Neural progenitor cell (in vitro differentiated cells): ENCODE data around the gene FAM50B. TPM values are rescaled to one million over a fixed set of nuclear protein-coding genes. Genes with fewer than 3 reads are reported as not detected.

Source experiments
- DNase-seq: peaks from one replicate; pipeline ENCODE4 v3.0.0-alpha.2; 2016; ENCODE audit warnings: low spot score
- H2AFZ ChIP-seq: fragments of 200-600 bp; sonication (generic); replicated peaks from 2 replicates; pipeline ENCODE4 v1.6.1; 2016; ENCODE audit warnings: antibody characterized with exemption
- H3F3A ChIP-seq: fragments of 200-600 bp; sonication (generic); 2 replicates; pipeline ENCODE4 v1.6.1; 2016; ENCODE audit warnings: antibody characterized with exemption, low read depth
- H3K27ac ChIP-seq: fragments of 200-600 bp; sonication (generic); 2 replicates; pipeline ENCODE4 v1.5.1; 2016; ENCODE audit warnings: mild to moderate bottlenecking
- H3K27me3 ChIP-seq: fragments of 200-600 bp; sonication (generic); 2 replicates; pipeline ENCODE4 v1.6.1; 2016; ENCODE audit warnings: mild to moderate bottlenecking, moderate library complexity
- H3K36me3 ChIP-seq: fragments of 200-600 bp; sonication (generic); 2 replicates; pipeline ENCODE4 v1.5.1; 2016
- H3K4me1 ChIP-seq: fragments of 200-600 bp; sonication (generic); 2 replicates; pipeline ENCODE4 v1.6.1; 2016; ENCODE audit warnings: mixed run types
- H3K4me2 ChIP-seq: fragments of 200-600 bp; sonication (generic); 2 replicates; pipeline ENCODE4 v1.6.1; 2016
- H3K4me3 ChIP-seq: fragments of 200-600 bp; sonication (generic); 2 replicates; pipeline ENCODE4 v1.5.1; 2016
- H3K79me2 ChIP-seq: fragments of 200-600 bp; sonication (generic); 2 replicates; pipeline ENCODE4 v1.6.1; 2016; ENCODE audit warnings: low read depth
- H3K9ac ChIP-seq: fragments of 200-600 bp; sonication (generic); 2 replicates; pipeline ENCODE4 v1.6.1; 2016
- H3K9me3 ChIP-seq: fragments of 200-600 bp; sonication (generic); 2 replicates; pipeline ENCODE4 v1.5.1; 2016; ENCODE audit warnings: low read depth
- H4K20me1 ChIP-seq: fragments of 200-600 bp; sonication (generic); 2 replicates; pipeline ENCODE4 v1.6.1; 2016; ENCODE audit warnings: low read depth
- H3K27ac Mint-ChIP-seq: 3 replicates; pipeline ENCODE4 v1.8.0; 2021; ENCODE audit warnings: mixed read lengths
- H3K27me3 Mint-ChIP-seq: 2 replicates; pipeline ENCODE4 v1.8.0; 2022; ENCODE audit warnings: low read depth, mild to moderate bottlenecking, inconsistent platforms, moderate library complexity, mixed read lengths; ENCODE audit not compliant: insufficient read depth
- H3K36me3 Mint-ChIP-seq: 3 replicates; pipeline ENCODE4 v1.8.0; 2021; ENCODE audit warnings: mixed read lengths
- H3K4me1 Mint-ChIP-seq: 3 replicates; pipeline ENCODE4 v1.8.0; 2021; ENCODE audit warnings: mixed read lengths
- H3K4me3 Mint-ChIP-seq: 3 replicates; pipeline ENCODE4 v1.8.0; 2021; ENCODE audit warnings: mild to moderate bottlenecking, moderate library complexity, mixed read lengths
- H3K9me3 Mint-ChIP-seq: 3 replicates; pipeline ENCODE4 v1.8.0; 2020; ENCODE audit warnings: mixed read lengths
- EZH2 ChIP-seq: fragments of 200-600 bp; sonication (generic); IDR thresholded peaks from 2 replicates; pipeline ENCODE4 v1.6.1; 2017; ENCODE audit warnings: antibody characterized with exemption, mild to moderate bottlenecking, moderate library complexity
- EZH2phosphoT487 ChIP-seq: fragments of 200-600 bp; sonication (generic); IDR thresholded peaks from 2 replicates; pipeline ENCODE4 v1.6.1; 2017; ENCODE audit warnings: antibody characterized with exemption
- total RNA-seq: library from RNA; depleted of rRNA; stranded (reverse); fragments of >200 nt; gene quantifications from 2 replicates; pipeline ENCODE4 v1.2.3, GENCODE V29; 2015; ENCODE audit warnings: low replicate concordance
- TF ChIP-seq, protein P1 (sequence below): fragments of 200-600 bp; sonication (generic); IDR thresholded peaks from 2 replicates; pipeline ENCODE4 v1.5.1; 2017; ENCODE audit warnings: antibody characterized with exemption, mild to moderate bottlenecking

The FAM50B gene
- total RNA-seq, 1 donor from 2014 or later: 2.8 TPM

DNA sequence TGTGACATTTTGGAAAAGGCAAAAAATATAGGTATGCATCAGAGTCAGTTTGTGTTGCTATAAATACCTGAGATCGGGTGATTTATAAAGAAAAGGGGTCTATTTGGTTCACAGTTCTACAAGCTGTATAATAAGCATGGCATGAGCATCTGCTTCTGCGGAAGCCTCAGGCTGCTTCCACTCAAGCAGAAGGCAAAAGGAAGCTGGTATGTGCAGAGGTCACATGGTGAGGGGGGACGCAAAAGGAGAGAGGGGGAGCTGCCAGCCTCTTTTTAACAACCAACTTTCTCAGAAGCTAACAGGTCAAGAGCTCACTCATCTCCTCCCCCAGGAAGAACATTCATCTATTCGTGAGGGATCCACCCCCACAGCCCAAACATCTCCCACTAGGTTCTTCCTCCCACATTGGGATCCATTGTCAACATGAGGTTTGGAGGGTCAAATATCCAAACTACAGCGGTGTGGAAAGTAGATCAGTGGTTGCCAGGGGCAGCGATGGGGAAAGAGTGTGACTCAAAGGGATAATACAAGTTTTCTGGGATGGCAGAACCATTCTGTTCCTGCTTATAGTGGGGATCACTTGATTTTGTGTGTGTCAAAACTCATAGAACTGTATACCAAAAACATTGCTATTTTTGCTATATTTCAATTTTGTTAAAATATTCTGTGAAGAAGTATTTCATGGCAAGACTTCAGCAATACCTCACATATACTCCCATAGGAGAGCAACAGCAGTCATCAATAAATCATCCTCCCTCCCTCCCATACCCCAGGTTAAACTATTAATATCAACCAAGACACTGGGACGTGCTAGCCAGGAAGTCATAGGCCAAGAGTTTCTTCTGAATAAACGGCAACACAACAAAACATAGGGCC lies 9.9 kb upstream of the FAM50B start:
- H3K4me2 ChIP-seq: no peak overlapping the region
- Mint-ChIP-seq H3K4me3 (no peak overlapping the region), H3K27me3 (no peaks in the 10 kb centered on the region), H3K36me3 (no peaks in the 10 kb centered on the region), H3K4me1 (peaks cover 9% of the 10 kb centered on the region), H3K27ac (peak overlapping the region; percentile 63), H3K9me3 (peaks cover 2% of the 10 kb centered on the region)
- no peak overlapping the region for H3K27ac ChIP-seq
- no peaks in the 10 kb centered on the region for H3K79me2 ChIP-seq
- TF ChIP-seq EZH2 (no peak), EZH2phosphoT487 (no peak)
- TF ChIP-seq, protein P1, sequence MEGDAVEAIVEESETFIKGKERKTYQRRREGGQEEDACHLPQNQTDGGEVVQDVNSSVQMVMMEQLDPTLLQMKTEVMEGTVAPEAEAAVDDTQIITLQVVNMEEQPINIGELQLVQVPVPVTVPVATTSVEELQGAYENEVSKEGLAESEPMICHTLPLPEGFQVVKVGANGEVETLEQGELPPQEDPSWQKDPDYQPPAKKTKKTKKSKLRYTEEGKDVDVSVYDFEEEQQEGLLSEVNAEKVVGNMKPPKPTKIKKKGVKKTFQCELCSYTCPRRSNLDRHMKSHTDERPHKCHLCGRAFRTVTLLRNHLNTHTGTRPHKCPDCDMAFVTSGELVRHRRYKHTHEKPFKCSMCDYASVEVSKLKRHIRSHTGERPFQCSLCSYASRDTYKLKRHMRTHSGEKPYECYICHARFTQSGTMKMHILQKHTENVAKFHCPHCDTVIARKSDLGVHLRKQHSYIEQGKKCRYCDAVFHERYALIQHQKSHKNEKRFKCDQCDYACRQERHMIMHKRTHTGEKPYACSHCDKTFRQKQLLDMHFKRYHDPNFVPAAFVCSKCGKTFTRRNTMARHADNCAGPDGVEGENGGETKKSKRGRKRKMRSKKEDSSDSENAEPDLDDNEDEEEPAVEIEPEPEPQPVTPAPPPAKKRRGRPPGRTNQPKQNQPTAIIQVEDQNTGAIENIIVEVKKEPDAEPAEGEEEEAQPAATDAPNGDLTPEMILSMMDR: no peak
- H3K9me3 ChIP-seq: no peaks in the 10 kb centered on the region
- no peaks in the 10 kb centered on the region for H3K4me1 ChIP-seq
- H3K27me3 ChIP-seq: no peaks in the 10 kb centered on the region
- H2AFZ ChIP-seq: no peak overlapping the region
- no peaks in the 10 kb centered on the region for H4K20me1 ChIP-seq
- DNase-seq: no peak
- H3F3A ChIP-seq: no peaks in the 10 kb centered on the region
- no peaks in the 10 kb centered on the region for H3K36me3 ChIP-seq
- no peak overlapping the region for H3K4me3 ChIP-seq
- no peak overlapping the region for H3K9ac ChIP-seq

DNA sequence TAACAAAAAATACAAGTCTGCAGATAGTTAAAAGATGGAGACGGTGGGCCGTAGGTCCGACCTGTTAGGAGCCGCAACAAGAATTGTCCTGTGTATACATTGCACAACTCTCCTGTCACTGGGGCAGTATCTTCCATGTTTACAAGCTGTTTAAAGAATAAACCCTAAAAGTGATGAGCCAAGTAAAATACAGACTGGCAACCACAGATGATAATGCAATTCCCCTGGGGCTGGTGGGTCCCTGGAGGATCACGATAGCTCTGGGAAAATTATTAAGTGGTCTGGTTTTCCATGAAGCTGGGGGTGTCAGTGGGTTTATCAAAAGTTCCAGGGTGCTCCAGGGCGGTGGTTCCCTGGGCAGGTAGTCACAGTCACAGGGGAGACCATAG lies 8.1 kb upstream of the FAM50B start:
- H3K27ac Mint-ChIP-seq: no peak overlapping the region
- Histone ChIP-seq H4K20me1 (no peaks in the 10 kb centered on the region), H3K9me3 (no peaks in the 10 kb centered on the region), H2AFZ (no peak overlapping the region), H3K27me3 (no peaks in the 10 kb centered on the region), H3K4me1 (no peaks in the 10 kb centered on the region), H3K9ac (no peak overlapping the region), H3K36me3 (no peaks in the 10 kb centered on the region), H3F3A (no peaks in the 10 kb centered on the region), H3K4me3 (no peak overlapping the region), H3K4me2 (no peak overlapping the region), H3K79me2 (no peaks in the 10 kb centered on the region), H3K27ac (no peak overlapping the region)
- no peak overlapping the region for H3K4me3 Mint-ChIP-seq
- peaks cover 2% of the 10 kb centered on the region for H3K27me3 Mint-ChIP-seq
- H3K9me3 Mint-ChIP-seq: peaks cover 2% of the 10 kb centered on the region
- peaks cover 9% of the 10 kb centered on the region for H3K4me1 Mint-ChIP-seq
- TF ChIP-seq EZH2 (no peak), EZH2phosphoT487 (no peak)
- TF ChIP-seq, protein P1: no peak
- no peak for DNase-seq
- no peaks in the 10 kb centered on the region for H3K36me3 Mint-ChIP-seq

DNA sequence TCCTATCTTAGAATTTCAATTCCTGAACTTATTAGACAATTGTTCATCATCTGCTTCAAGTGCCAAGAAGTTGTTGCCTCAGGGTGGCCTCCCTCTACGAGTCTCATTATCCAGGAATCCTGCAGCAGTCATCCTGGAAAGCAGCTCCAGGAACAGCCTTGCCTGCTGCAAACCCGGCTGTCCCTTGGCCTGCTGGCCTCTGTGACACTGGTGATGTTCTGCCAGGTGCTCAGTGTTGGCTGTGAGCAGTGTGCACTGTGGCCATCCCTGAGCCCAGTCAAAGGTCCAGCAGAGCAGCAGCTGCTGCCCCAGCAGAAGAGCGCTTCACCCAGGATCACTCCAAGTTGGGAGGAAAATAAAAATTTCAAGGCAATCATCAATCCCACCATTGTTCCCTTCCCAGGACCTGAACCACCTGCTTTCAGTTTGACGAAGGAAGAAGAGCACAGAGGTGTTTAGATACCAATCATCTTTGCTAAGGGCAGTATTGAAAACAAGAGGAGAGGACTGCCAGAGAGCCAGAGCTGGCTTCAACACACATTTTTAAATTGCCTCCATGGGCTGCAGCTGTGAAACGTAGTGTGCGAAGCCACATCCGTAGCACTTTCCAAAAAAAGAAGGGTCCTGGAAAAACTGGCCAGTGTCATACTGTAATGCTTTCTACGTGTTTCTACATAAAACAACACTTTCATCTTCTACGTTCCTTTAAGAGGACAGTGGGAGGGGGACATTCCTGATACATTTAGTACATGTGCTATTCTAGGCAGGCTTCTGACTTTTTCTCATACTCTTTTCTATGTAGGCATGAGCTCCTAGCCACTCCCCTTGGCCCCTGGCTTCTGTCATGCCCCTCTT lies 7.2 kb upstream of the FAM50B start:
- no peak overlapping the region for H2AFZ ChIP-seq
- no peaks in the 10 kb centered on the region for H3K4me1 ChIP-seq
- H3K4me3 Mint-ChIP-seq: no peak overlapping the region
- no peak overlapping the region for H3K9ac ChIP-seq
- peaks cover 2% of the 10 kb centered on the region for H3K9me3 Mint-ChIP-seq
- no peaks in the 10 kb centered on the region for H3K27me3 ChIP-seq
- TF ChIP-seq, protein P1: no peak
- no peak for TF ChIP-seq EZH2phosphoT487
- no peak for TF ChIP-seq EZH2
- H4K20me1 ChIP-seq: no peaks in the 10 kb centered on the region
- H3F3A ChIP-seq: no peaks in the 10 kb centered on the region
- H3K79me2 ChIP-seq: no peaks in the 10 kb centered on the region
- no peak overlapping the region for H3K27ac Mint-ChIP-seq
- no peaks in the 10 kb centered on the region for H3K9me3 ChIP-seq
- H3K36me3 Mint-ChIP-seq: no peaks in the 10 kb centered on the region
- peaks cover 2% of the 10 kb centered on the region for H3K27me3 Mint-ChIP-seq
- DNase-seq: no peak
- H3K27ac ChIP-seq: no peak overlapping the region
- H3K4me1 Mint-ChIP-seq: peaks cover 9% of the 10 kb centered on the region
- no peaks in the 10 kb centered on the region for H3K36me3 ChIP-seq
- H3K4me3 ChIP-seq: no peak overlapping the region
- no peak overlapping the region for H3K4me2 ChIP-seq
